ENCODE results near the gene NAMPT.
"Not testable (repeated sequence)": the region's sequence is repeated elsewhere in the genome, so short reads cannot be mapped to it uniquely, and the experiment has no call there.

NAMPT gene

DNA sequence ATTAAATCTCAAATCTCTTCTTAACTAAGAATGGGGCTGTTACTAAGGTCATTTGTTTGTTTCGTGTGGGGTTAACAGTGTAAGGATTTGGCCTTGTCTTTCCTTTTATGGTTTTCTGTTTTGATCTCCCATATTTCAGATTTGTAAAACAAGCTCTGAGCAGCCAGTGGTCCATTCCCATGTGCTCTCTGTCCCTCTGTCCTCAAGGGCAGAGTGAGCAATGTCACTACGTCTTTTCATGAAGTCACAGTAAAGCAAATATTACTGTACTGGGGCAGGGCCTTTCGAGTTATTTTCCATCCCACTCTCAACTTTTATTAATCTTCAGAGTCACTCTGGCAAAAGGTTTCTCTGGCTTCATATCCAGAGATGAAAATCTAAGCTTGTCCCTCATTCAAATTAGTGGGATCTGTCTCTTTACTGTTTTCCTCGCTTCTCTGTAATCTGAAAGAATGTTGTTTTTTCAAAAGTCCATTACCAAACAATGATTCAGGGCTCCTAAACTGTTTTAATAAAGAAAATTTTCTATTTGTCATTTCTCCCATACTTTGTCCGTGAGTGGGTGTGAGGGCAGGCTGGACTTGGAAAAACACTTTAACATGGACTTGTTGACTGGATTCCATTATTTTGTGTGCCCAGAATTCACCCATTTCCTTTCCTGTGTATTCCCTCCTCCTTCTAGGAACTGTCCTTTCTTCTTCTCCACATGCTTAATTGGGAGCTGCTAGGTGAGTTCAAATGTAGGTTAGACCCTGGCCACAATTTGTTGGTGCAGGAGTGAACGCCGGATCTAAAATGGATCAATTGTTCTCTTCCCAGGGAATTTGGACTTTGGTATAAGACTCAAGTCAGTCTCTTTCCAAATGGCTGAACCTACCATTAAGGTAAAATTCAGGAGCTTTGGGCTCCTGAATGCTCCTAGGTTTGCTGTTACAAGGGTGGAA is 42.1 kb upstream of the NAMPT start:
- H3K4me3 ChIP-seq (ENCODE audit: low read depth, low read length), result no peak overlapping the region
- peak; percentile 7 for DNase-seq (ENCODE audit: low read depth)
- no peak for TF ChIP-seq CTCF (conservative IDR thresholded peaks at IDR 0.05; ENCODE audit: low read depth, low read length)

GRCh38 chr7:106324509-106324908 is 39.7 kb upstream of the NAMPT start:
- H3K4me3 ChIP-seq (ENCODE audit: low read depth, low read length); DNase-seq (ENCODE audit: low read depth): not testable (repeated sequence)

- not testable (repeated sequence) for DNase-seq (ENCODE audit: low read depth); H3K4me3 ChIP-seq (ENCODE audit: low read depth, low read length)
These were observed 35.5 kb upstream of the NAMPT start for GRCh38 chr7:106320254-106320770.

GRCh38 chr7:106318482-106318881 is 33.7 kb upstream of the NAMPT start:
- DNase-seq (ENCODE audit: low read depth), result no peak
- no peak overlapping the region for H3K4me3 ChIP-seq (ENCODE audit: low read depth, low read length)

DNA sequence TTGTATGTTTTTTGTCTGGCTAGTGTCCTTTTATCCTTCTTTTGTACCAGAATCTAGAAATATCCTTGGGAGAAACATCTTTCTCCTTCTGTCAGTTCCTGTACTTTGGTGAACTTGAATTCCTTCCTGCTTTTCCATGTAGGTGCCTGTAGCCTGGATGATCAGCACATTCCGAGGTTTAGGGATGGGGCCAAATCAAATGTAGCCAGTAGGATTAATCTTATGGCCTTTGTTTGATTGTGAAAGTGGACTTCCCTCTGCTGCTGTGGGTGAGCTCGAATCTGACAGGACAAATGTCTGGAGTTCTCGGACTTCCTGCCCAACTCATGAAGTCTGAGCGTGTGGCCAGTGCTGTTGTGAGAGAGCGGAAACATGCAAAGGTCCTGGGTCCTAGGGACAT is 33.2 kb upstream of the NAMPT start:
- DNase-seq (ENCODE audit: low read depth), result peak; percentile 2
- H3K4me3 ChIP-seq (ENCODE audit: low read depth, low read length), result no peak overlapping the region
- TF ChIP-seq CTCF (conservative IDR thresholded peaks at IDR 0.05; ENCODE audit: low read depth, low read length), result no peak

More at GRCh38 chr7:106318482-106318881, 33.7 kb upstream of the NAMPT start:
- TF ChIP-seq CTCF (conservative IDR thresholded peaks at IDR 0.05; ENCODE audit: low read depth, low read length), result no peak

- no peak for DNase-seq (ENCODE audit: low read depth)
- no peak for TF ChIP-seq CTCF (conservative IDR thresholded peaks at IDR 0.05; ENCODE audit: low read depth, low read length)
- no peak overlapping the region for H3K4me3 ChIP-seq (ENCODE audit: low read depth, low read length)
These were observed 32.2 kb upstream of the NAMPT start for GRCh38 chr7:106316947-106317346.

DNA sequence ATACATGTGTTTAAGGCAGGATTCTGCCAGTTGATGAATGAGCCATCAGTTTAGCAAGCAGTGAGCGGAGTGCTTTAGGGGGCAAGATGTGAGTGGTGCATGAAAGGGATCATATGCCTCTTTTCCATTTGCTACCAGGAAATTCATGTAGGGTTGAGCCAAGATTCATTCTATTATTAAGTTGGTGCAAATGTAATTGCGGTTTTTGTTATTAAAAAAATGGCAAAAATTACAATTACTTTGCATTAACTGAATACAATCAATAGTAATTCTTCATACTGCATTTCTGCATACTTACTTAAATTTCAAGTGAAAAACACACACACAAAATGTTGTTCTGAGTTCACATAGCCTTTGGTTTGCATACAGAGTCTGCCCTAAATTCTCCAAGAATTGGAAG is 30.1 kb upstream of the NAMPT start:
- H3K4me3 ChIP-seq (ENCODE audit: low read depth, low read length), result no peak overlapping the region
- DNase-seq (ENCODE audit: low read depth), result no peak
- TF ChIP-seq CTCF (conservative IDR thresholded peaks at IDR 0.05; ENCODE audit: low read depth, low read length), result no peak

- no peak overlapping the region for H3K4me3 ChIP-seq (ENCODE audit: low read depth, low read length)
- DNase-seq (ENCODE audit: low read depth), result no peak
- TF ChIP-seq CTCF (conservative IDR thresholded peaks at IDR 0.05; ENCODE audit: low read depth, low read length), result no peak
These were observed 29.2 kb upstream of the NAMPT start for GRCh38 chr7:106313966-106314365.
